ENCODE results near the gene TJP2. TPM values are rescaled to one million over a fixed set of nuclear protein-coding genes. Genes with fewer than 3 reads are reported as not detected.

The TJP2 gene
- total and polyA plus RNA-seq, 10 of the 15 experiments (the other 5 are each of a cell fraction or from before 2014, with no cell fraction given): 6.4 to 59.9 (median 29.7) TPM

GRCh38 chr9:69153707-69154521 is 20.2 kb upstream of the TJP2 start:
- no peak for TF ChIP-seq ZNF274 (IDR thresholded peaks at IDR 0.05; ENCODE audit: insufficient read depth, insufficient read length)
- peak; percentile 43 for TF ChIP-seq BCL3 (IDR thresholded peaks at IDR 0.05; ENCODE audit: borderline replicate concordance, insufficient read depth, low read depth, low read length, poor library complexity, severe bottlenecking)
- intact Hi-C loops (cut with micrococcal nuclease; ENCODE audit: unreplicated experiment): no loop called here
- H3K79me2 ChIP-seq (ENCODE audit: control insufficient read depth, insufficient read depth, low read length): no peaks in the 10 kb centered on the region
- FAIRE-seq (no peak), ATAC-seq (no peak), DNase-seq (ENCODE audit: low read depth, low spot score) (no peak)
- CTCF ChIA-PET: interaction anchor here (1.1 to 2.6 kb wide), 5 partner anchors 24 to 92 kb away, joined by 3 to 15 read pairs (median 3); no protein-coding TSS in a partner anchor
- BruUV-seq (replicated peaks): no TSS peak
- H2AFZ ChIP-seq (ENCODE audit: control insufficient read depth, low read depth, low read length): no peak overlapping the region
- WGBS (ENCODE audit: insufficient coverage, insufficient replicate concordance, low lambda C conversion rate, missing lambda C conversion rate): 76% methylated on average over 9 of the region's 9 CpGs
- no peak overlapping the region for H3K4me2 ChIP-seq (ENCODE audit: control insufficient read depth, insufficient read depth)
- POLR2A ChIA-PET: no interaction called here
- H3K9me3 ChIP-seq (replicated peaks; ENCODE audit: control insufficient read depth, insufficient read depth, low read length): no peaks in the 10 kb centered on the region; the same call in 2 of the 3 replicates
- no peaks in the 10 kb centered on the region for H3K36me3 ChIP-seq (ENCODE audit: control insufficient read depth in 2 of 2, insufficient read depth in 2 of 2, low read length in 1 of 2)
- SMC1A ChIA-PET (ENCODE audit: uncharacterized antibody, unreplicated experiment): interaction anchor here (0.6 to 1.2 kb wide), 5 partner anchors 11 to 52 kb away, joined by 3 to 4 read pairs (median 3); no protein-coding TSS in a partner anchor
- RAD21 ChIA-PET (ENCODE audit: unreplicated experiment): interaction anchor here (0.8 to 2.2 kb wide), 3 partner anchors 22 to 100 kb away, joined by 3 to 8 read pairs (median 3); no protein-coding TSS in a partner anchor
- in situ Hi-C loops (cut with MboI): no loop called here
- H3K27ac ChIP-seq (ENCODE audit: control insufficient read depth, insufficient read depth): no peak overlapping the region
- H4K20me1 ChIP-seq (ENCODE audit: control insufficient read depth, insufficient read depth): no peaks in the 10 kb centered on the region
- H3K4me3 ChIP-seq: no peak overlapping the region
- H3K27me3 ChIP-seq (replicated peaks in 1 of 2; ENCODE audit: control insufficient read depth in 2 of 2, insufficient read depth in 2 of 2, low read length in 1 of 2): no peaks in the 10 kb centered on the region
- peaks cover 5% of the 10 kb centered on the region; the same call in 1 of the 2 replicates for H3K4me1 ChIP-seq (ENCODE audit: control insufficient read depth, insufficient read depth, low read length)
- H3K9ac ChIP-seq (ENCODE audit: control insufficient read depth, insufficient read depth, low read length): no peak overlapping the region

Data from GM12878 (cell line).